GM12872 (cell line): ENCODE data around the gene INTS4.

ENCODE experiments used
- TF ChIP-seq, protein P1 (sequence below): IDR thresholded peaks from 3 replicates; pipeline ENCODE4 v1.5.1; 2011; ENCODE audit warnings: low read depth, mild to moderate bottlenecking, low read length, moderate library complexity; ENCODE audit not compliant: insufficient read depth

INTS4 gene

DNA sequence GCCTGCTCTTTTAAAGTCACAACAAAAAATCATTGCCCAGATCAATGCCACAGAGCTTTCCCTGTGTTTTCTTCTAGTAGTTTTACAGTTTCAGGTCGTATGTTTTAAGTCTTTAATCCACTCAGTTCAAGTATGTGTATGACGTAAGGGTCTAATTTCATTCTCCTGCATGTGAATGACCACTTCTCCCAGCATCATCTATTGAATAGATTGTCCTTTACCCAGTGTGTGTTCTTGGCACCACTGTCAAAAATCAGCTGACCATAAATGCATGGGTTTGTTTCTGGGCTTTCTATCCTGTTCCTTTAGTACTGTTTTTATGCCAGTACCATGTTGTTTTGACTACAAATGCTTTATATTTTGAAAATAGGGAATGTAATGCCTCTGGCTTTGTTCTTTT, 28.1 kb downstream of the INTS4 start:
- TF ChIP-seq, protein P1, sequence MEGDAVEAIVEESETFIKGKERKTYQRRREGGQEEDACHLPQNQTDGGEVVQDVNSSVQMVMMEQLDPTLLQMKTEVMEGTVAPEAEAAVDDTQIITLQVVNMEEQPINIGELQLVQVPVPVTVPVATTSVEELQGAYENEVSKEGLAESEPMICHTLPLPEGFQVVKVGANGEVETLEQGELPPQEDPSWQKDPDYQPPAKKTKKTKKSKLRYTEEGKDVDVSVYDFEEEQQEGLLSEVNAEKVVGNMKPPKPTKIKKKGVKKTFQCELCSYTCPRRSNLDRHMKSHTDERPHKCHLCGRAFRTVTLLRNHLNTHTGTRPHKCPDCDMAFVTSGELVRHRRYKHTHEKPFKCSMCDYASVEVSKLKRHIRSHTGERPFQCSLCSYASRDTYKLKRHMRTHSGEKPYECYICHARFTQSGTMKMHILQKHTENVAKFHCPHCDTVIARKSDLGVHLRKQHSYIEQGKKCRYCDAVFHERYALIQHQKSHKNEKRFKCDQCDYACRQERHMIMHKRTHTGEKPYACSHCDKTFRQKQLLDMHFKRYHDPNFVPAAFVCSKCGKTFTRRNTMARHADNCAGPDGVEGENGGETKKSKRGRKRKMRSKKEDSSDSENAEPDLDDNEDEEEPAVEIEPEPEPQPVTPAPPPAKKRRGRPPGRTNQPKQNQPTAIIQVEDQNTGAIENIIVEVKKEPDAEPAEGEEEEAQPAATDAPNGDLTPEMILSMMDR: no peak

- TF ChIP-seq, protein P1: no peak
Observed at GRCh38 chr11:77959434-77959833, 35.0 kb downstream of the INTS4 start.

- TF ChIP-seq, protein P1: no peak
Observed at GRCh38 chr11:77909277-77909676, 85.2 kb downstream of the INTS4 start.

GRCh38 chr11:77908835-77909234, 85.6 kb downstream of the INTS4 start:
- TF ChIP-seq, protein P1: no peak

DNA sequence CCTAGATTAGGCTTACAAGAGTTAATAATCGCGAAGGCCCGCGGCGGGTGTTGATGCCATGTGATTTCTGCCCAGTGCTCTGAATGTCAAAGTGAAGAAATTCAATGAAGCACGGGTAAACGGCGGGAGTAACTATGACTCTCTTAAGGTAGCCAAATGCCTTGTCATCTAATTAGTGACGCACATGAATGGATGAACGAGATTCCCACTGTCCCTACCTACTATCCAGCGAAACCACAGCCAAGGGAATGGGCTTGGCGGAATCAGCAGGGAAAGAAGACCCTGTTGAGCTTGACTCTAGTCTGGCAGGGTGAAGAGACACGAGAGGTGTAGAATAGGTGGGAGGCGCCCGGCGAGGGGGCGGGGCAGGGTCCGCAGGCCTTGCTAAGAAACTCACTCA, 108.1 kb downstream of the INTS4 start:
- TF ChIP-seq, protein P1: no peak

- TF ChIP-seq, protein P1: no peak
Observed at GRCh38 chr11:77884829-77885190, 109.7 kb downstream of the INTS4 start.

DNA sequence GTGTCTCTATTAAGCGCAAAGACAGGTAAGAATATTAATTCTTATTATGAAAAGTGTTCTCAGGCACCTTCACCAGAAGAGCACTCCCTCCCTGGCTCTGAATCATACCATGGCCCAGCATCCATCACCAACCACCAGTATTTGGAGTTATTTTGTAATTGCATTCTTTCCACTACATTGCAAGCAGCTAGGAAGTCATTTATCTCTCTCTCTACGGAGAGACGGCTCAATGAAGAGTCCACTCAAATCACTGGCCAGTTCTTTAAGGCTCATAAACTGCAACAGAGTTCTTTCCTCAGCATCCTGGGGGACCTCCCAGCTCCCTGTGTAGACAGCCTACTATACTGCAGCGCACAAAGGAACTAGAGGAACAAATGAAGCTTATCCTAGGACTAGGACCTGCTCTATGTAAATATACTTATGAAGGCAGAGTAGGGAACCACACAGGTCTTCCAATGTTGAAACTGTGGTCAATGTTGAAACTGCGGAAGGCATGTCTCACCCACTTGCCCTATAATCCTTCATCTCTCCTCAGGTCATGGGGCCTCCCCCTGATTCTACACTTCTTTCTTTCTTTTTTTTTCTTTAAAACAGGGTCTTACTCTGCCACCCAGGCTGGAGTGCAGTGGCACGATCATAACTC, 110.2 kb downstream of the INTS4 start:
- TF ChIP-seq, protein P1: no peak
